ENCODE data around the gene LINS1. TPM values are rescaled to one million over a fixed set of nuclear protein-coding genes. Genes with fewer than 3 reads are reported as not detected.

LINS1 gene
- total RNA-seq, 2 donors from 2014 or later, result 15.5 to 32.3 TPM

DNA sequence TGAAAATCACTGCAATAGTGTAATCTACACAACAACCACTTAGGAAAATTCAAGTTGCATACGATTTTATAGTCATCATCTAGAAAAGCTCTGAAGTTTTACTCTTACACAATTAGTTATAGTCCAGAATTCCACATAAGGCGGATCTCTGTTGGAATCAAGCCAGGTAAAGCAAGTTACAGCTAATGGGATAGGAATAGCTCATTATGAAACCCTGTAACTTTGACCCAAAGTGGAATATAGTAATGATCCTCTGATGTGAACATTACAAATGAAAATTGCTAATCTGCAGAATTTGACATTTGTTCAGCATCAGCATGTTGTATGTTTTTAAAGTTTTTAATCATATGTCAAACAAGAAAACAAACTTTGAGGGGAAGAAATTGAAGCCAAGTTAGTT, 77.7 kb downstream of the LINS1 start:
- Histone ChIP-seq H3K4me1 (replicated peaks) (no peaks in the 10 kb centered on the region), H3K27ac (no peak overlapping the region), H3K9me3 (no peaks in the 10 kb centered on the region), H3K36me3 (no peaks in the 10 kb centered on the region), H3K4me3 (no peak overlapping the region), H3K27me3 (replicated peaks; ENCODE audit: insufficient read depth) (no peaks in the 10 kb centered on the region)
- intact Hi-C loops (cut with DNase I), result no loop called here
- TF ChIP-seq POLR2A (IDR thresholded peaks at IDR 0.05) (no peak), POLR2AphosphoS5 (IDR thresholded peaks at IDR 0.05) (no peak)
- TF ChIP-seq, protein P1, sequence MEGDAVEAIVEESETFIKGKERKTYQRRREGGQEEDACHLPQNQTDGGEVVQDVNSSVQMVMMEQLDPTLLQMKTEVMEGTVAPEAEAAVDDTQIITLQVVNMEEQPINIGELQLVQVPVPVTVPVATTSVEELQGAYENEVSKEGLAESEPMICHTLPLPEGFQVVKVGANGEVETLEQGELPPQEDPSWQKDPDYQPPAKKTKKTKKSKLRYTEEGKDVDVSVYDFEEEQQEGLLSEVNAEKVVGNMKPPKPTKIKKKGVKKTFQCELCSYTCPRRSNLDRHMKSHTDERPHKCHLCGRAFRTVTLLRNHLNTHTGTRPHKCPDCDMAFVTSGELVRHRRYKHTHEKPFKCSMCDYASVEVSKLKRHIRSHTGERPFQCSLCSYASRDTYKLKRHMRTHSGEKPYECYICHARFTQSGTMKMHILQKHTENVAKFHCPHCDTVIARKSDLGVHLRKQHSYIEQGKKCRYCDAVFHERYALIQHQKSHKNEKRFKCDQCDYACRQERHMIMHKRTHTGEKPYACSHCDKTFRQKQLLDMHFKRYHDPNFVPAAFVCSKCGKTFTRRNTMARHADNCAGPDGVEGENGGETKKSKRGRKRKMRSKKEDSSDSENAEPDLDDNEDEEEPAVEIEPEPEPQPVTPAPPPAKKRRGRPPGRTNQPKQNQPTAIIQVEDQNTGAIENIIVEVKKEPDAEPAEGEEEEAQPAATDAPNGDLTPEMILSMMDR (IDR thresholded peaks at IDR 0.05), result no peak
- no peak for DNase-seq (ENCODE audit: low spot score)
- WGBS, result 86% methylated on average over 2 of the region's 2 CpGs

DNA sequence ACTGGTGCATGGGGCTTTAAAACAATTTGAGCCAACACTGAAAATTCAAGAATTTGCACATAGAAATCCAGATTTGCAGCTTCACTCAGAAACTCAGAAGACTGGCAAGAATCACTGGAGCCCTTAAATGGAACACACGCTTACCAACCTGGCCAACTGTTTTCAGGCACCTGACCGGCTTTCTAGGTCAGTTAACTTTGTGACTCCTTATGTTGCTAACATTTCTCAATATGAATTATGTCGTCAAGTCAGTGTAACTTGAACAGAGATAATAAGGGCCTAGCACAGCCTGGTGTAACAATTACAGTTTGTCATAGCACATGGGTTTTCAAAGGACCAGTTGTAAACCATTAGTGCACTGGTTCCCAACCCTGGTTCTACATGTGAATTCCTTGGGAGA, 80.1 kb downstream of the LINS1 start:
- H3K27ac ChIP-seq, result no peak overlapping the region
- WGBS, result 96% methylated on average over 3 of the region's 3 CpGs
- intact Hi-C loops (cut with DNase I), result no loop called here
- no peaks in the 10 kb centered on the region for H3K9me3 ChIP-seq
- DNase-seq (ENCODE audit: low spot score), result no peak
- TF ChIP-seq, protein P1 (IDR thresholded peaks at IDR 0.05), result no peak
- TF ChIP-seq POLR2AphosphoS5 (IDR thresholded peaks at IDR 0.05), result no peak
- TF ChIP-seq POLR2A (IDR thresholded peaks at IDR 0.05), result no peak
- no peak overlapping the region for H3K4me3 ChIP-seq
- peaks cover 2% of the 10 kb centered on the region for H3K4me1 ChIP-seq (replicated peaks)
- H3K27me3 ChIP-seq (replicated peaks; ENCODE audit: insufficient read depth), result no peaks in the 10 kb centered on the region
- H3K36me3 ChIP-seq, result no peaks in the 10 kb centered on the region

DNA sequence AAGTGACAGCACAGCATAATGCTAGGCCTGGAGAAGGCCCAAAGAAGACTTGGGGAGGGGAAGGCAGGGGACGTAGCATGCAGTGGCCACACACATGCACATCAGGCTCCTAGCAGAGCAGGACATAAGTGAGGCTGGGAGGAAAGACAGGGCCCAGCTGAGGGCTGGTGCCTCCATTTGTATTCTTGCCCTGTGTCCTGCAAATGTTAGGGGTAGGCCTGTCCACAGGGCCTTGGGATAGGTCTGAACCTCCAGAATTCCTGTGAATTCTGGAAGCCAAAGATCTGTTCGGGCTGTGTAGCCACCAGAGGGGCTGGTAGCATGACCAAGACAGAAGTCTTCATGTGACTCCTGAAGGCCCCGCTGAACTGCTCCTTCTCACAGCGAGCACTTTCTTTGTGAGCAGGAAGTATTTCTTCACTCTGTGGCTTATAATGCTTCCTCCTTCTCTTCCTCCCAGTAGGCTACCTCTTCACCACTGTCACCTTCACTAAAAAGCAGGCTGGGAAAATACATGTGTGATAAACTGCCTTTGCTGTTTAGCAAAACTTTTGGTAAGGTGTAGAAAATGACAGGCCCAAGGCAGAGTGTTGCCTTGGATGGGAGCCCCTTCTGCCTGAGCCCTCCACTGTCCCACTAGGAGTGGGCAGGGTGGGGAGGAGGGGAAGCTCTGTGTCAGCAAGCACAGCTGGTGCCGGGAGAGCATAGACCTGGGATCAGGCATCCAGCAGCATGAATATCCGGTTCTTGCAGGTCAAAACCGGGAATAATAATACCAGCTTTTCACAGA, 81.7 kb downstream of the LINS1 start:
- WGBS, result 76% methylated on average over 6 of the region's 7 CpGs
- H3K27ac ChIP-seq, result no peak overlapping the region
- H3K36me3 ChIP-seq, result no peaks in the 10 kb centered on the region
- TF ChIP-seq POLR2A (IDR thresholded peaks at IDR 0.05), result no peak
- TF ChIP-seq, protein P1 (IDR thresholded peaks at IDR 0.05), result no peak
- TF ChIP-seq POLR2AphosphoS5 (IDR thresholded peaks at IDR 0.05), result no peak
- no peak overlapping the region for H3K4me3 ChIP-seq
- DNase-seq (ENCODE audit: low spot score), result no peak
- no peaks in the 10 kb centered on the region for H3K27me3 ChIP-seq (replicated peaks; ENCODE audit: insufficient read depth)
- peaks cover 7% of the 10 kb centered on the region for H3K4me1 ChIP-seq (replicated peaks)
- intact Hi-C loops (cut with DNase I), result no loop called here
- H3K9me3 ChIP-seq, result no peaks in the 10 kb centered on the region

DNA sequence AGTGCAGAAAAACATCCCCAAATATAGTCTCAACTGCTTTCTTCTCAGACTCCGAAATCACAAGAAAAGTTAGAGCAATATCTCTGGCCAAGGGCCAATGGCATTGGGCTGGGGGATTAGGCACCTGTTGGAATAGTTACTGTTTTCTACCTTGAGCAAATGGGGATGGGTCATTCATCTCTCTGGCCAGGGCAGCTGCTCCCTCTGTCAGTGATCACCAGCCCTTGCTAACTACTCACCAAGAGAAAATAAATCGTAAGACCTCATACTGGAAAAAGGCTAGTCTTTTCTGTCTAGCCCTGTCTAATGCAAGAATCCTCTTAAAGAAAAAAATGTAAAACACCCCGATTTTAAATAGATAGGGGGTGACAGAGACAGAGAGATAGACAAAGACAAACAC, 84.1 kb downstream of the LINS1 start:
- WGBS, result 63% methylated on average over 3 of the region's 3 CpGs
- intact Hi-C loops (cut with DNase I), result no loop called here
- no peak overlapping the region for H3K4me3 ChIP-seq
- no peaks in the 10 kb centered on the region for H3K27me3 ChIP-seq (replicated peaks; ENCODE audit: insufficient read depth)
- no peaks in the 10 kb centered on the region for H3K36me3 ChIP-seq
- H3K9me3 ChIP-seq, result no peaks in the 10 kb centered on the region
- peaks cover 7% of the 10 kb centered on the region for H3K4me1 ChIP-seq (replicated peaks)
- H3K27ac ChIP-seq, result no peak overlapping the region
- no peak for DNase-seq (ENCODE audit: low spot score)
- TF ChIP-seq, protein P1 (IDR thresholded peaks at IDR 0.05), result no peak
- TF ChIP-seq POLR2AphosphoS5 (IDR thresholded peaks at IDR 0.05), result no peak
- TF ChIP-seq POLR2A (IDR thresholded peaks at IDR 0.05), result no peak

Small RNA genes within 50 kb of the gene (small RNA-seq; reads per million reads assigned to genes)
- gene RF00019 (0 reads per million in 2 donors), gene RNU6-181P (0 reads per million in 2 donors), gene RNU6-322P (0 reads per million in 2 donors)

Other genes with a start within 250 kb of the LINS1 start
- 1 to 10 TPM in 1 of 2 donors, under 1 TPM in 1; 0.73 to 4.0 TPM for gene CERS3, start 73.2 kb downstream of the LINS1 start, total RNA-seq
- 10 to 100 TPM; 17.3 to 22.3 TPM for gene ASB7, start 405 bp upstream of the LINS1 start, total RNA-seq